H1 (cell line): ENCODE data around the gene HYCC1. TPM values are rescaled to one million over a fixed set of nuclear protein-coding genes. Genes with fewer than 3 reads are reported as not detected.

Experiments used
- CTCF ChIA-PET: fragments of 300-600 bp; sonication (Branson Sonifier 250); formaldehyde crosslinking; loops from one replicate; lab custom pipeline; 2021; ENCODE audit not compliant: partially characterized antibody; lab: Charles Lee
- POLR2A ChIA-PET: fragments of 300-600 bp; sonication (Branson Sonifier 250); formaldehyde crosslinking; loops from one replicate; lab custom pipeline; 2021; ENCODE audit warnings: inconsistent platforms; ENCODE audit not compliant: partially characterized antibody; lab: Charles Lee
- DNase-seq, 2 experiments: peaks; one replicate each; pipeline versions ENCODE4 v3.0.0 to v3.0.0-alpha.2; 2010 to 2022; ENCODE audit warnings: low spot score in 2 of 2, low read depth in 1 of 2, mixed read lengths in 1 of 2
- FAIRE-seq: peaks from 2 replicates; lab custom pipeline; 2011; peaks lifted over from hg19 to GRCh38; lab: Jason Lieb, UNC
- H2AFZ ChIP-seq: 2 replicates; pipeline ENCODE4 v1.8.1; 2012; ENCODE audit warnings: low read length, inconsistent platforms
- H2AK5ac ChIP-seq: 2 replicates; pipeline ENCODE4 v1.6.1; 2013; ENCODE audit warnings: low read depth, low read length
- H2BK120ac ChIP-seq: replicated peaks from 2 replicates; pipeline ENCODE3; 2013; ENCODE audit warnings: low read depth, low read length, inconsistent platforms
- H2BK12ac ChIP-seq: 2 replicates; pipeline ENCODE4 v1.6.1; 2013; ENCODE audit warnings: low read depth, low read length
- H2BK15ac ChIP-seq: 2 replicates; pipeline ENCODE4 v1.6.1; 2013; ENCODE audit warnings: low read length
- H2BK20ac ChIP-seq: 2 replicates; pipeline ENCODE4 v1.6.1; 2013; ENCODE audit warnings: low read length
- H2BK5ac ChIP-seq: 2 replicates; pipeline ENCODE4 v1.6.1; 2013; ENCODE audit warnings: low read depth, low read length
- H3K14ac ChIP-seq: 2 replicates; pipeline ENCODE4 v1.6.1; 2013; ENCODE audit warnings: inconsistent platforms; ENCODE audit not compliant: insufficient read length
- H3K18ac ChIP-seq: 2 replicates; pipeline ENCODE4 v1.6.1; 2013; ENCODE audit warnings: low read length; ENCODE audit errors: extremely low read depth
- H3K23ac ChIP-seq: 2 replicates; pipeline ENCODE4 v1.6.1; 2013; ENCODE audit warnings: inconsistent platforms; ENCODE audit not compliant: insufficient read length
- H3K23me2 ChIP-seq: 2 replicates; pipeline ENCODE4 v1.6.1; 2013; ENCODE audit warnings: low read depth, low read length
- H3K27ac ChIP-seq: 2 replicates; pipeline ENCODE4 v1.6.1; 2011; ENCODE audit warnings: low read depth, low read length, inconsistent platforms
- H3K27me3 ChIP-seq, 4 experiments: replicated peaks in 1 of 4; 1 replicate in 1 of 4; 2 replicates in 3 of 4; pipeline versions ENCODE4 v1.6.1 to v1.8.1; 2011 to 2013; ENCODE audit warnings: low read length in 3 of 4, mild to moderate bottlenecking in 3 of 4, inconsistent platforms in 2 of 4, mixed read lengths in 2 of 4, moderate library complexity in 1 of 4; ENCODE audit not compliant: control insufficient read depth in 3 of 4, insufficient read depth in 3 of 4; ENCODE audit errors: extremely low read depth in 1 of 4
- H3K36me3 ChIP-seq, 4 experiments: 2 replicates each; pipeline versions ENCODE4 v1.6.1 to v1.8.1; 2011 to 2013; ENCODE audit warnings: mild to moderate bottlenecking in 4 of 4, low read length in 3 of 4, moderate library complexity in 2 of 4, control low read depth in 1 of 4, inconsistent platforms in 1 of 4; ENCODE audit not compliant: insufficient read depth in 4 of 4, control insufficient read depth in 2 of 4
- H3K4ac ChIP-seq: replicated peaks from 2 replicates; pipeline ENCODE3; 2013; ENCODE audit warnings: low read length, low read depth, mixed read lengths, inconsistent platforms; ENCODE audit not compliant: insufficient read length
- H3K4me1 ChIP-seq, 4 experiments: replicated peaks in 1 of 4; 1 replicate in 1 of 4; 2 replicates in 3 of 4; pipeline versions ENCODE4 v1.6.1 to v1.8.1; 2011 to 2013; ENCODE audit warnings: low read length in 3 of 4, inconsistent platforms in 2 of 4, mixed read lengths in 1 of 4; ENCODE audit not compliant: insufficient read depth in 4 of 4, control insufficient read depth in 3 of 4
- H3K4me2 ChIP-seq, 2 experiments: 2 replicates each; pipeline versions ENCODE4 v1.6.1 to v1.8.1; 2011 to 2013; ENCODE audit warnings: low read depth in 2 of 2, low read length in 2 of 2, control low read depth in 1 of 2, inconsistent platforms in 1 of 2, mild to moderate bottlenecking in 1 of 2; ENCODE audit not compliant: insufficient read depth in 1 of 2
- H3K4me3 ChIP-seq, 4 experiments: fragments of 200-600, 300-600 bp in 1 of 4; sonication (generic), shearing (Covaris generic), sonication (Bioruptor Twin) in 1 of 4; 2 replicates each; pipeline versions ENCODE4 v1.5.1 to v1.8.1; 2011 to 2016; ENCODE audit warnings: low read length in 4 of 4, low read depth in 3 of 4, control low read depth in 2 of 4, inconsistent platforms in 2 of 4, mild to moderate bottlenecking in 2 of 4, mixed read lengths in 1 of 4, moderate library complexity in 1 of 4; ENCODE audit not compliant: insufficient read depth in 2 of 4; ENCODE audit errors: extremely low read depth in 1 of 4
- H3K56ac ChIP-seq: replicated peaks from 2 replicates; pipeline ENCODE3; 2013; ENCODE audit warnings: low read depth, mild to moderate bottlenecking, mixed read lengths, low read length, inconsistent platforms; ENCODE audit not compliant: insufficient read length
- H3K79me1 ChIP-seq: 2 replicates; pipeline ENCODE4 v1.6.1; 2013; ENCODE audit warnings: low read depth, low read length, control low read depth
- H3K79me2 ChIP-seq, 2 experiments: 2 replicates each; pipeline versions ENCODE4 v1.6.1 to v1.8.1; 2012 to 2013; ENCODE audit warnings: low read length in 2 of 2, mild to moderate bottlenecking in 2 of 2, inconsistent platforms in 1 of 2; ENCODE audit not compliant: insufficient read depth in 2 of 2, control insufficient read depth in 1 of 2
- H3K9ac ChIP-seq, 4 experiments: replicated peaks in 1 of 4; 1 replicate in 1 of 4; 2 replicates in 3 of 4; pipeline versions ENCODE4 v1.6.1 to v1.8.1; 2011 to 2013; ENCODE audit warnings: low read depth in 3 of 4, low read length in 3 of 4, control low read depth in 2 of 4, mild to moderate bottlenecking in 2 of 4, moderate library complexity in 2 of 4, inconsistent platforms in 1 of 4; ENCODE audit errors: extremely low read depth in 1 of 4
- H3K9me3 ChIP-seq, 2 experiments: 2 replicates each; pipeline versions ENCODE4 v1.6.1 to v1.8.1; 2012 to 2013; ENCODE audit warnings: mild to moderate bottlenecking in 2 of 2, moderate library complexity in 2 of 2, control low read depth in 1 of 2, inconsistent platforms in 1 of 2, low read depth in 1 of 2, low read length in 1 of 2, mixed read lengths in 1 of 2; ENCODE audit not compliant: insufficient read depth in 2 of 2
- H4K20me1 ChIP-seq, 2 experiments: replicated peaks in 1 of 2; 2 replicates each; pipeline versions ENCODE3 to v1.8.1; 2011 to 2013; ENCODE audit warnings: inconsistent platforms in 2 of 2, low read length in 2 of 2, mild to moderate bottlenecking in 1 of 2; ENCODE audit not compliant: insufficient read depth in 2 of 2, control insufficient read depth in 1 of 2
- H4K5ac ChIP-seq: 2 replicates; pipeline ENCODE4 v1.6.1; 2013; ENCODE audit warnings: low read length, low read depth, mixed read lengths, inconsistent platforms; ENCODE audit not compliant: insufficient read length
- H4K8ac ChIP-seq: 2 replicates; pipeline ENCODE4 v1.8.0; 2013; ENCODE audit warnings: mild to moderate bottlenecking, moderate library complexity, low read length, inconsistent platforms; ENCODE audit not compliant: insufficient read depth; ENCODE audit errors: extremely low read depth
- H4K91ac ChIP-seq: replicated peaks from 2 replicates; pipeline ENCODE3; 2013; ENCODE audit warnings: low read length, mixed read lengths, inconsistent platforms; ENCODE audit not compliant: insufficient read length
- ATF3 ChIP-seq: IDR thresholded peaks from 2 replicates; pipeline ENCODE4 v1.6.1; 2011; ENCODE audit warnings: low read depth, mild to moderate bottlenecking, low read length; ENCODE audit not compliant: insufficient read depth
- CREB1 ChIP-seq: IDR thresholded peaks from 2 replicates; pipeline ENCODE4 v1.6.1; 2012; ENCODE audit warnings: inconsistent platforms
- POLR2AphosphoS5 ChIP-seq: IDR thresholded peaks from 2 replicates; pipeline ENCODE4 v1.6.1; 2011; ENCODE audit warnings: low read depth, low read length
- SIRT6 ChIP-seq: IDR thresholded peaks from one replicate; pipeline ENCODE4 v1.7.1; 2012; ENCODE audit warnings: low read length, inconsistent platforms
- TEAD4 ChIP-seq: IDR thresholded peaks from 2 replicates; pipeline ENCODE4 v1.6.1; 2012; ENCODE audit warnings: low read depth, low read length, inconsistent platforms, mixed read lengths
- ZNF274 ChIP-seq: IDR thresholded peaks from 2 replicates; pipeline ENCODE4 v1.7.0; 2012; ENCODE audit warnings: low read length, borderline replicate concordance; ENCODE audit errors: extremely low read depth
- WGBS, 2 experiments: shearing (Covaris generic) in 1 of 2; methylation state at CpG; one replicate each; pipeline versions ENCODE4 v1.1.6 to v1.1.7; 2013 to 2015; ENCODE audit warnings: low lambda C conversion rate in 2 of 2, mixed read lengths in 2 of 2, inconsistent platforms in 1 of 2, low coverage in 1 of 2, missing lambda C conversion rate in 1 of 2; ENCODE audit not compliant: insufficient replicate concordance in 2 of 2, insufficient coverage in 1 of 2, insufficient read length in 1 of 2; ENCODE audit errors: extremely low coverage in 1 of 2, missing lambda C conversion rate in 1 of 2; 5-methylcytosine and 5-hydroxymethylcytosine counted together
- polyA plus RNA-seq, 7 experiments: library from polyadenylated mRNA; depleted of rRNA in 3 of 7; stranded (reverse) in 5 of 7; unstranded in 2 of 7; fragments of >200 nt in 5 of 7; fragments of 200-250 nt in 2 of 7; gene quantifications; 1 replicate in 5 of 7; 2 replicates in 1 of 7; 4 replicates in 1 of 7; pipeline versions ENCODE4 v1.2.1 to v1.2.3, GENCODE V29; 2011 to 2013; ENCODE audit warnings: missing spikeins in 2 of 7, mixed read lengths in 2 of 7
- total RNA-seq: library from RNA; stranded (reverse); fragmentation: NEBNext Ultra II Directional; extraction: Animal tissue kit (Norgen Biotek cat#: 25700); gene quantifications from 2 replicates; pipeline ENCODE4 v1.2.1, GENCODE V29; 2021

HYCC1 gene
- total and polyA plus RNA-seq, 2 of the 8 experiments (the other 6 are each of a cell fraction or from before 2014, with no cell fraction given) = 20.2 to 142 TPM

- Histone ChIP-seq H2BK20ac (no peak overlapping the region), H4K8ac (no peak overlapping the region), H3K4ac (no peak overlapping the region), H3K18ac (no peak overlapping the region), H3K9me3 (no peaks in the 10 kb centered on the region), H2BK15ac (peak overlapping the region; percentile 40; the same call in 1 of the 2 replicates), H3K4me3 (no peak overlapping the region), H2BK120ac (no peak overlapping the region), H3K23me2 (peaks cover 5% of the 10 kb centered on the region; the same call in 1 of the 2 replicates), H2AK5ac (no peak overlapping the region), H4K20me1 (peaks cover 0 to 1% of the 10 kb centered on the region in 2 experiments), H3K56ac (no peak overlapping the region), H3K79me2 (peaks cover 2 to 16% of the 10 kb centered on the region in 2 experiments), H3K4me2 (no peak overlapping the region), H3K4me1 (peaks cover 0 to 6% (median 1%) of the 10 kb centered on the region in 4 experiments; a peak in 4 of 7 replicates), H3K79me1 (peaks cover 2% of the 10 kb centered on the region; the same call in 1 of the 2 replicates), H3K14ac (no peak overlapping the region), H3K27me3 (no peaks in the 10 kb centered on the region), H2AFZ (no peak overlapping the region), H2BK12ac (0 out of 2 replicates have a peak overlapping the region, but pooled peaks have one; percentile 12), H4K5ac (no peak overlapping the region), H3K9ac (peak overlapping the region in 1 of 4 experiments; percentile 13; a peak in 1 of 7 replicates), H4K91ac (no peak overlapping the region), H2BK5ac (no peak overlapping the region), H3K23ac (no peak overlapping the region), H3K36me3 (no peaks in the 10 kb centered on the region), H3K27ac (no peak overlapping the region)
- POLR2A ChIA-PET = no interaction called here
- no peak for DNase-seq
- FAIRE-seq = no peak
- CTCF ChIA-PET = interaction anchor here (0.7 to 1.5 kb wide), 5 partner anchors 11 to 131 kb away, joined by 3 to 4 read pairs (median 3); no protein-coding TSS in a partner anchor
- 94% methylated on average over 9 of the region's 9 CpGs; no CpG with 5 or more reads in 1 of the 2 experiments for WGBS, 2 experiments
- TF ChIP-seq ZNF274 = no peak
- TF ChIP-seq ATF3 = no peak
- TF ChIP-seq CREB1 = no peak
- no peak for TF ChIP-seq POLR2AphosphoS5
- TF ChIP-seq SIRT6 = no peak
- no peak for TF ChIP-seq TEAD4
- TF ChIP-seq, all 59 proteins: peak for 0
These were observed 2.7 kb upstream of the HYCC1 start for GRCh38 chr7:23016345-23017253.
